Endothelial cell of umbilical vein (primary cell): ENCODE measurements around the gene TMEM154. TPM values are rescaled to one million over a fixed set of nuclear protein-coding genes. Genes with fewer than 3 reads are reported as not detected.

Experiments used
- BruUV-seq: library from RNA; stranded (reverse); fragments of 400-500 nt; replicated peaks from 2 replicates; lab custom pipeline; 2021; lab: Mats Ljungman, UMichigan
- CTCF ChIA-PET: fragments of 300-600, 350-600 bp; sonication (Branson Sonifier 250); formaldehyde crosslinking; loops from one replicate; lab custom pipeline; 2021; ENCODE audit warnings: antibody characterized with exemption, inconsistent platforms; lab: Charles Lee
- POLR2A ChIA-PET: fragments of 300-600, 350-600 bp; sonication (Branson Sonifier 250); formaldehyde crosslinking; loops from one replicate; lab custom pipeline; 2021; ENCODE audit warnings: antibody characterized with exemption, inconsistent platforms; lab: Charles Lee
- DNase-seq: peaks from one replicate; pipeline ENCODE4 v3.0.0-alpha.2; 2011; ENCODE audit warnings: low read depth, low spot score
- FAIRE-seq: peaks from 2 replicates; lab custom pipeline; 2011; peaks lifted over from hg19 to GRCh38; lab: Jason Lieb, UNC
- H2AFZ ChIP-seq: 2 replicates; pipeline ENCODE4 v1.6.0; 2012; ENCODE audit warnings: low read depth, low read length, control low read depth, inconsistent platforms
- H3K27ac ChIP-seq: 2 replicates; pipeline ENCODE4 v1.5.1; 2011; ENCODE audit warnings: low read depth, mild to moderate bottlenecking, control low read depth, low read length, moderate library complexity; ENCODE audit not compliant: insufficient read depth
- H3K27me3 ChIP-seq, 2 experiments: 2 replicates each; pipeline versions ENCODE4 v1.6.0 to v1.6.1; 2011; ENCODE audit warnings: low read length in 2 of 2, mixed read lengths in 1 of 2; ENCODE audit not compliant: control insufficient read depth in 2 of 2, insufficient read depth in 2 of 2
- H3K36me3 ChIP-seq, 2 experiments: 2 replicates in 1 of 2; 3 replicates in 1 of 2; pipeline ENCODE4 v1.5.1; 2011; ENCODE audit warnings: low read length in 2 of 2, mild to moderate bottlenecking in 1 of 2, moderate library complexity in 1 of 2; ENCODE audit not compliant: control insufficient read depth in 2 of 2, insufficient read depth in 2 of 2; ENCODE audit errors: extremely low read depth in 1 of 2
- H3K4me1 ChIP-seq: 3 replicates; pipeline ENCODE4 v1.5.1; 2011; ENCODE audit warnings: mild to moderate bottlenecking, low read length; ENCODE audit not compliant: control insufficient read depth, insufficient read depth; ENCODE audit errors: extremely low read depth
- H3K4me2 ChIP-seq: 2 replicates; pipeline ENCODE4 v1.6.1; 2011; ENCODE audit warnings: low read length, control low read depth, mixed read lengths; ENCODE audit not compliant: insufficient read depth
- H3K4me3 ChIP-seq, 3 experiments: fragments of 200-600 bp in 1 of 3; sonication (generic), shearing (Covaris generic) in 1 of 3; replicated peaks in 1 of 3; 2 replicates each; pipeline ENCODE4 v1.5.1; 2011 to 2016; ENCODE audit warnings: control low read depth in 3 of 3, low read length in 3 of 3, mild to moderate bottlenecking in 2 of 3, inconsistent platforms in 1 of 3, low read depth in 1 of 3, moderate library complexity in 1 of 3; ENCODE audit not compliant: insufficient read depth in 1 of 3
- H3K79me2 ChIP-seq: 2 replicates; pipeline ENCODE4 v1.6.0; 2012; ENCODE audit warnings: low read length, inconsistent platforms; ENCODE audit not compliant: control insufficient read depth, insufficient read depth
- H3K9ac ChIP-seq: replicated peaks from 2 replicates; pipeline ENCODE3; 2011; ENCODE audit warnings: low read length, control low read depth; ENCODE audit not compliant: insufficient read depth; ENCODE audit errors: extremely low read depth
- H3K9me1 ChIP-seq: replicated peaks from 3 replicates; pipeline ENCODE4 v1.6.0; 2011; ENCODE audit warnings: mild to moderate bottlenecking, low read length; ENCODE audit not compliant: control insufficient read depth, insufficient read depth; ENCODE audit errors: extremely low read depth
- H3K9me3 ChIP-seq: replicated peaks from 2 replicates; pipeline ENCODE4 v1.5.1; 2012; ENCODE audit warnings: low read length, inconsistent platforms; ENCODE audit not compliant: control insufficient read depth, insufficient read depth
- H4K20me1 ChIP-seq: replicated peaks from 2 replicates; pipeline ENCODE3; 2011; ENCODE audit warnings: mild to moderate bottlenecking, low read length; ENCODE audit not compliant: control insufficient read depth, insufficient read depth; ENCODE audit errors: extremely low read depth
- EZH2 ChIP-seq: IDR thresholded peaks from 2 replicates; pipeline ENCODE4 v1.6.1; 2012; ENCODE audit warnings: borderline replicate concordance, low read depth, mild to moderate bottlenecking, moderate library complexity, low read length, inconsistent platforms; ENCODE audit not compliant: severe bottlenecking
- FOS ChIP-seq: IDR thresholded peaks from 2 replicates; pipeline ENCODE4 v1.6.1; 2011; ENCODE audit warnings: mild to moderate bottlenecking, low read length, moderate library complexity, borderline replicate concordance; ENCODE audit not compliant: insufficient read depth
- GATA2 ChIP-seq: IDR thresholded peaks from 2 replicates; pipeline ENCODE4 v1.7.0; 2011; ENCODE audit warnings: low read depth, mild to moderate bottlenecking, moderate library complexity, mixed read lengths, low read length; ENCODE audit not compliant: insufficient read length, insufficient read depth
- JUN ChIP-seq: IDR thresholded peaks from 2 replicates; pipeline ENCODE4 v1.6.1; 2011; ENCODE audit warnings: borderline replicate concordance, low read depth; ENCODE audit not compliant: insufficient read length, insufficient read depth
- MYC ChIP-seq: IDR thresholded peaks from one replicate; pipeline ENCODE4 v1.6.1; 2011; ENCODE audit warnings: mild to moderate bottlenecking, low read depth, low read length
- POLR2A ChIP-seq: IDR thresholded peaks from 2 replicates; pipeline ENCODE4 v1.6.1; 2012; ENCODE audit warnings: low read depth, mild to moderate bottlenecking, control low read depth, low read length
- POLR2AphosphoS5 ChIP-seq: IDR thresholded peaks from 2 replicates; pipeline ENCODE4 v1.6.1; 2012; ENCODE audit warnings: low read depth, mild to moderate bottlenecking, control low read depth, low read length, moderate library complexity; ENCODE audit not compliant: insufficient read depth
- dilution Hi-C: fragments of 300-500 bp; cut with MboI; formaldehyde crosslinking; loops from one replicate; pipeline ENCODE4 v1.15.0; 2019; ENCODE audit warnings: low sequenced_read_pairs; ENCODE audit not compliant: extremely low pct_ligation_motif_present
- intact Hi-C: fragments of 100-400 bp; cut with micrococcal nuclease; formaldehyde crosslinking; loops from one replicate; pipeline ENCODE4 v1.10.0; 2022
- polyA plus RNA-seq, 4 experiments: library from polyadenylated mRNA; depleted of rRNA in 3 of 4; stranded (reverse) in 3 of 4; unstranded in 1 of 4; fragments of >200 nt; gene quantifications; 2 replicates each; pipeline versions ENCODE4 v1.2.1 to v1.2.3, GENCODE V29; 2011 to 2012; ENCODE audit warnings: missing spikeins in 1 of 4
- total RNA-seq: library from RNA; stranded (reverse); gene quantifications from 2 replicates; pipeline ENCODE4 v1.2.3, GENCODE V29; 2021
- TF ChIP-seq, protein P1 (sequence below), 2 donors: IDR thresholded peaks; 1 replicate in 1 of 2; 2 replicates in 1 of 2; pipeline ENCODE4 v1.5.1; 2011; ENCODE audit warnings: low read length in 2 of 2, mild to moderate bottlenecking in 2 of 2, moderate library complexity in 2 of 2, control low read depth in 1 of 2, inconsistent platforms in 1 of 2, low read depth in 1 of 2; ENCODE audit not compliant: insufficient read depth in 1 of 2; ENCODE audit errors: extremely low read depth in 1 of 2
- TF ChIP-seq, protein P2 (sequence below): IDR thresholded peaks from 2 replicates; pipeline ENCODE4 v1.6.1; 2011; ENCODE audit not compliant: insufficient read depth, insufficient read length

TMEM154 gene
- total and polyA plus RNA-seq, 2 donors (not counting 3 experiments of a cell fraction or from before 2014, with no cell fraction given) = 5.4 to 50.0 TPM

- no peak for DNase-seq
- H3K4me2 ChIP-seq = no peak overlapping the region
- no peaks in the 10 kb centered on the region for H3K9me1 ChIP-seq
- no peaks in the 10 kb centered on the region for H3K9me3 ChIP-seq
- ChIA-PET POLR2A (no interaction called here), CTCF (interaction anchor here (0.7 to 2.0 kb wide), 3 partner anchors 12 to 169 kb away, joined by 3 to 13 read pairs (median 4); no protein-coding TSS in a partner anchor)
- dilution Hi-C loops (no loop called here), intact Hi-C loops (no loop called here)
- H3K9ac ChIP-seq = no peak overlapping the region
- H3K36me3 ChIP-seq = no peaks in the 10 kb centered on the region
- H4K20me1 ChIP-seq = no peaks in the 10 kb centered on the region
- peaks cover 0 to 3% of the 10 kb centered on the region in 2 experiments for H3K27me3 ChIP-seq
- H3K4me1 ChIP-seq = peaks cover 5% of the 10 kb centered on the region
- H2AFZ ChIP-seq = no peak overlapping the region
- TF ChIP-seq JUN = no peak
- no peak for TF ChIP-seq GATA2
- TF ChIP-seq, protein P1, sequence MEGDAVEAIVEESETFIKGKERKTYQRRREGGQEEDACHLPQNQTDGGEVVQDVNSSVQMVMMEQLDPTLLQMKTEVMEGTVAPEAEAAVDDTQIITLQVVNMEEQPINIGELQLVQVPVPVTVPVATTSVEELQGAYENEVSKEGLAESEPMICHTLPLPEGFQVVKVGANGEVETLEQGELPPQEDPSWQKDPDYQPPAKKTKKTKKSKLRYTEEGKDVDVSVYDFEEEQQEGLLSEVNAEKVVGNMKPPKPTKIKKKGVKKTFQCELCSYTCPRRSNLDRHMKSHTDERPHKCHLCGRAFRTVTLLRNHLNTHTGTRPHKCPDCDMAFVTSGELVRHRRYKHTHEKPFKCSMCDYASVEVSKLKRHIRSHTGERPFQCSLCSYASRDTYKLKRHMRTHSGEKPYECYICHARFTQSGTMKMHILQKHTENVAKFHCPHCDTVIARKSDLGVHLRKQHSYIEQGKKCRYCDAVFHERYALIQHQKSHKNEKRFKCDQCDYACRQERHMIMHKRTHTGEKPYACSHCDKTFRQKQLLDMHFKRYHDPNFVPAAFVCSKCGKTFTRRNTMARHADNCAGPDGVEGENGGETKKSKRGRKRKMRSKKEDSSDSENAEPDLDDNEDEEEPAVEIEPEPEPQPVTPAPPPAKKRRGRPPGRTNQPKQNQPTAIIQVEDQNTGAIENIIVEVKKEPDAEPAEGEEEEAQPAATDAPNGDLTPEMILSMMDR (IDR thresholded peaks at IDR 0.05; ENCODE audit: extremely low read depth in 1 of 2, insufficient read depth in 1 of 2, low read depth in 1 of 2, low read length in 2 of 2) = no peak
- H3K79me2 ChIP-seq = no peaks in the 10 kb centered on the region
- no peak overlapping the region for H3K27ac ChIP-seq
- no peak for FAIRE-seq
- H3K4me3 ChIP-seq = no peak overlapping the region
- BruUV-seq = no TSS peak
Observed at GRCh38 chr4:152577708-152578396, 101.9 kb downstream of the TMEM154 start.

DNA sequence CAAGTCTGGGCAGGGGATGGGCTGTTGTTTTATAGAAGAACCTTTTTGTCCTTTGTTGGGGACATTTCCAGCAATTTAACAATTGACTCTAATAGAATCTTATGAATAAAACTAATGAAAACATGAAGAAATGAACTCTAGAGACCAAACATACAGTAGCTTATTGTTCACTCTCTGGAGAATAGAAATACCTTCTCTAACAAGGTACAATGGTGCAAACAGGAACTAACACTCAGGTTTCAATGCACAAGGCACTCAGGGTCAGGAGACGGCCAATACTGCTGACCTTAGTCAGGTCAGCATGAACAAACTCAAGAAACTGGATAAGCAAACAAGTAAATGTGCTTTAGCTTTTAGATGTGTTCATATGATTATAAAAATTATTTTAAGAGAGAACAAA, 104.3 kb downstream of the TMEM154 start:
- Histone ChIP-seq H3K36me3 (no peaks in the 10 kb centered on the region), H3K4me2 (no peak overlapping the region), H4K20me1 (no peaks in the 10 kb centered on the region), H2AFZ (no peak overlapping the region), H3K9me3 (no peaks in the 10 kb centered on the region), H3K4me1 (peaks cover 7% of the 10 kb centered on the region), H3K79me2 (no peaks in the 10 kb centered on the region), H3K27ac (no peak overlapping the region), H3K27me3 (no peaks in the 10 kb centered on the region), H3K4me3 (no peak overlapping the region), H3K9me1 (no peaks in the 10 kb centered on the region), H3K9ac (no peak overlapping the region)
- DNase-seq (no peak), FAIRE-seq (no peak)
- BruUV-seq = no TSS peak
- intact Hi-C loops = no loop called here
- ChIA-PET POLR2A (no interaction called here), CTCF (no interaction called here)
- dilution Hi-C loops = no loop called here
- TF ChIP-seq, protein P1 (IDR thresholded peaks at IDR 0.05; ENCODE audit: extremely low read depth in 1 of 2, insufficient read depth in 1 of 2, low read depth in 1 of 2, low read length in 2 of 2) = no peak
- TF ChIP-seq GATA2 (no peak), MYC (no peak), EZH2 (no peak), JUN (no peak), POLR2AphosphoS5 (no peak), FOS (no peak), POLR2A (no peak)
- TF ChIP-seq, protein P2, sequence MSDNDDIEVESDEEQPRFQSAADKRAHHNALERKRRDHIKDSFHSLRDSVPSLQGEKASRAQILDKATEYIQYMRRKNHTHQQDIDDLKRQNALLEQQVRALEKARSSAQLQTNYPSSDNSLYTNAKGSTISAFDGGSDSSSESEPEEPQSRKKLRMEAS = no peak
